GM19239 (cell line): Measurements from ENCODE around the gene TPCN2.

Source experiments
- DNase-seq: peaks from one replicate; pipeline ENCODE4 v3.0.0; 2011; ENCODE audit warnings: low spot score; ENCODE audit not compliant: insufficient read length
- FAIRE-seq: peaks from 2 replicates; lab custom pipeline; 2011; peaks lifted over from hg19 to GRCh38; lab: Jason Lieb, UNC

Gene TPCN2

DNA sequence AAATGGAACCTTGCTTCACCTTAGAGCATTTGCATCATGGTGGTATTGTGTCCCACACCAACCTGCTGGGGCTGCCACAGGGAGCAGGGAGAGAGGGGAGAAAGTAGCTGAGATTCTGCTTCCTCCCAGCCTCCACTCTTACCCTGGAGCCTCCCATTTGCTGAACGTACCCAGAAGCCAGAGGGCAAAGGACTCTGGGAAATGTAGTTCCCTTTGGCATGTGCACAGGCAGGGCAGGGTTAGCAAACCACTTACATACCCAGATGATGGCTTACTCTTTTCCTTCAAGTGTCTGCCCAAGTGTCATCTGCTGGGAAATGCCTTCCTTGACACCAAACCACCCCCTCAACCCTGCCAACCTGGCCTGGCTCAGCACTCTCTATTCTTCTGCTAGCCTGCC, 123.9 kb downstream of the TPCN2 start:
- FAIRE-seq (peak; percentile 61), DNase-seq (no peak)

DNA sequence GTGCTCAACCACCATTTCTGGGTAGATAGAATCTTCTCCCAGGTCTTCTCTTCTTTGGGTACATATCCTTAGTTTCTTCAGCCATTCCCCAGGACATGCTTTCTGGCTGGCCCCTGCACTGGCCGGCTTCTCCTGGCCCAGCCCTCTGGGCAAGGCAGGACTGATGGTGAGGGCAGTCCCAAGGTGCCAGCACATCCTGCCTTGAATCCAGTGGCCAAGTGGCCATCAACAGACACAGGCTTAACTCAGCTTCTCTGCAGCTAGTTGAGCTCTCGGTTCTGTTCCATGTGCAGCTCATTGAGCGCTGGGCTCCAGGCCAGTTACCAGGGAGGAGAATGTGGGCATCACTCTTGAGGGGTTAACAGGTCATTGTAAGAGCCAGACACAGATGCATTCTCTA, 124.6 kb downstream of the TPCN2 start:
- FAIRE-seq (no peak), DNase-seq (no peak)

DNA sequence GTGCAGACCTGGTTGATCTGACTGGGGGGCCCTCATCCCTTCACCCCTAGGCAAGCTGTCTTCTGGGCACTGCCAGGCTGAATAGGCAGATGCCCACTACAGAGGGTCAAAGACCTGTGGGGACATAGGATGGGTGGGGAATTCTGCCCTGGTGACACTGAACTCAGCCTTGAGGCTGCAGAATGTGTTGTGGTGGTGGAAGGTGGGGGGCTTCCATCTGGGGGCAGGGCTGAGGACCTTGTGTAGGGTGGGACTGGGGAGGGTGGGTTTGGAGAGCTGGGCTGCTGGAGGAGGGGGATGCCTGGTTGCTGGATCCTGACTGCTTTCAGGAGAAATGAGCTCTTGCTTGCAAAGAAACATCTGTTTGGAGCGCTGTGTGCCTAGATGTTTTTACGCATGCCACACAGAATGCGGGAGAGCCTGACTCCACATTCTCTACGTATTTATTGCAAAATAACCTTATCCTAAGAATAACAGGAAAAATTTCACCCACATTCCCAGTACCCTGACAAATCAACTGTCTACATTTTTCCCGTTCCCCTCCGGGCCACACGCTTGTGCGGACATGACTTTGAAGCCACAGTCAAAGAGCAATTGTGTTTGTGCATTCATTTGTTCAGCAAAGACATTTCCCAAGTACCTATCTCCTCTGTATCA, 125.3 kb downstream of the TPCN2 start:
- DNase-seq (no peak), FAIRE-seq (no peak)

DNA sequence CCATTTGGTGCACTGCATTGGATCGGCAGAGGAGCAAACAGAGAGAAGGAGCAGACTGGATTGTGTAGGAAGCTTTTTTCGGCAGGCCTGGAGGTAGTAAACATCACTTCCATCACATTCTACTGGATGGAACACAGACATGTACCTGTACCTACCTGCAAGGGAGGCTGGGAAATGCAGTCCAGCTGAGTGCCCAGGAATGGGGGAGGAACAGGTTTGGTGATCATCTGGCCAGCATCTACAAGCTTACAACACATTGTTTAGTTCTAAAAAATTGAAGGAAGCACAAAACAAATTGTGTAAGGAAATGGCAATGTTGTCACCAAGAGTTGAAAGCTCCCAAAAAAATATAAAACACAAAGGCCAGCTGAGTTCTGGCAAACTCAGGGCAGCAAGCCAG, 126.1 kb downstream of the TPCN2 start:
- no peak for FAIRE-seq
- DNase-seq: no peak

DNA sequence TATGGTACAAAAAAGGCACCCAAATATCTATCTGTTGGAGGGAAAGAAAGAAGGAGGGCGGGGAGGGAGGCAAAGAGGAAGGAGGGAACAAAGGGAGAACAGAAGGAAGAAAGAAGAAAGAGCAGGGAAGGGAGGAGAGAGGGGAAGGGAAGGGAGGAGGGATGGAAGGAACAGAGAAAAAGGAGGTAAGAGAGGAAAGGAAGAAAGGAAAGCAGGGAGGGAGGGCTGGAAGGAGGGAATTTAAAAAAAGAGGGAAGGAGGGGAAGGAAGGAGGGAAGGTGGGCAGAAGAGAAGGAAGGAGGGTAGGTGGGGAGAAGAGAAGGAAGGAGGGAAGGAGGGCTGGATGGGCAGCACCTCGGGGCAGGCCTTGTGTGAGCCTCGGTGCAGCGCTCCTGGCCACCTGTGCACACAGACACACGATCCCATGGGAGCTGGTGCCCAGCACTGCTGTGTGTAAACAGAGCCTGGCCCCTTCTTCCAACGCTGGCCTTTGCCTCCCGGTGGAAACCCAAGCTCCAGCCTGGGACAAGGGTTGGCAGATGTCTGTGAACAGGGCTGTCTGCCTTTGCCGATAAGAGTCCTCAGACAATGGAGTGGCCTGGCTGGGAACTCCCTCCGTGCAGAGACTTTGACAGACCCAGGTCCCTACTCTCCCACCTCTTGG, 130.2 kb downstream of the TPCN2 start:
- FAIRE-seq (no peak), DNase-seq (no peak)

DNA sequence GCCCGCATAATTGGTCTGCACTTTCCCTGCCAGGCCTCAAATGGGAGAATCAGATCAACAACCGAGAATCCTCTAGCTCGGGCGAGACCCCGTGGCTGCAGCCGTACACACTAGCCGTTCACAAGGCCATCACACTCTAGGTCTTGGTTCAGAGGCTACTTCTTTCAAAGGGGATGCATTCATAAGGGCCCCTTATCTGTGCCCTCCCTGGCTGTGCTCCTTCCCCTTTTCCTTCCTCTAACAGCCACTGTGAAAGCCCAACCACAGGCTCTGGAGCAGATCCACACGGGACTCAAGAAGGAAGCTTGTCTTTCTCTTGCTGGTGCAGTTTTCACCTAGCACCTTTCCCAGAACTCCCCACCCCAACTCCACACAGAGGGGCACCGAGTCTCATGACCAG, 131.5 kb downstream of the TPCN2 start:
- DNase-seq (no peak), FAIRE-seq (no peak)

DNA sequence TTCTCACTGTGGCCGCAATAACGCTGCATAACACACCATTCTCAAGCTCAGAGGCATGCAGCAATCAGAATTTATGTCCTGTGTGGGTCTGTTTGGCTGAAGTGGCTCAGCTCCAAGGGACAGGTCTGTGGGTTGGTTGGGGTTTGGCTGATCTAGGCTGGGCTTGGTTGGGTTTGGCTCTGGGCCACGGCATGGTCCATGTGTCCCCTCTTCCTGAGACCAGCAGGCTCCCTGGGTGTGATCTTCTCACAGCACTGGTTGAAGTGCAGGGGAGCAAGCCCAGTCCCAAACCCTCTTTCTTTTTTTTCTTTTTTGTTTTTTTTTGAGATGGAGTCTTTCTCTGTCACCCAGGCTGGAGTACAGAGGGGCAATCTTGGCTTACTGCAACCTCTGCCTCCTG, 132.0 kb downstream of the TPCN2 start:
- no peak for DNase-seq
- FAIRE-seq: no peak

DNA sequence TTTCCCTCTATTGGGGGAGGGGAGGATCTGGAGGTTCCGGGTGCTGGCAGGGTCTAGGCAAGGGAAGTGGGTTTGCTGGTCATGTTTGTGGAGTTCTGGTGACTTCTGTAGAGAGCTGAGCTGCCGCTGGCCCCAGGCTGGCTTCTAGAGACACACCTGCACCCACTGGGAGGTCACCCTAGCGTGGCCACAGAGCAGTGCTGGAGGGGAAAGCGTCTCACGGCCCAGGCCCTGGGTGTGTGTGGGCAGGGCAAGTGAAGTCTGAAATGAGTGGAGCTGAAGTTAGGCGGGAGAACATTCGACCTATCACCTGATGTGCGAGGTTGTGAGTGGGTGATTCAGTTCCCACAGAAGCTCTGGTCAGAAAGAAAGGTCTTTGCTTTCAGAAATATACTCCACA, 134.9 kb downstream of the TPCN2 start:
- no peak for DNase-seq
- FAIRE-seq: no peak
